AG08395 (cell line): ENCODE results near the gene SPRR2E.
"Not testable (repeated sequence)": the region's sequence is repeated elsewhere in the genome, so short reads cannot be mapped to it uniquely, and the experiment has no call there.

Experiments used
- DNase-seq: peaks from one replicate; pipeline ENCODE4 v3.0.0; 2012; ENCODE audit warnings: mixed read lengths, low spot score

SPRR2E gene

GRCh38 chr1:153094426-153094825, at the start of gene SPRR2E:
SPRR2E (minus strand) TSS chr1:153094526; CDS start chr1:153093751, 775 bp downstream.
- DNase-seq = no peak

GRCh38 chr1:153141377-153141776, 47.1 kb upstream of the SPRR2E start:
- DNase-seq = no peak

- DNase-seq = no peak
Observed at GRCh38 chr1:153140484-153140883, 46.2 kb upstream of the SPRR2E start.

GRCh38 chr1:153133743-153134142, 39.4 kb upstream of the SPRR2E start:
- no peak for DNase-seq

- no peak for DNase-seq
Observed at GRCh38 chr1:153133267-153133666, 38.9 kb upstream of the SPRR2E start.

GRCh38 chr1:153128688-153129087, 34.4 kb upstream of the SPRR2E start:
- not testable (repeated sequence) for DNase-seq

GRCh38 chr1:153127296-153127695, 33.0 kb upstream of the SPRR2E start:
- no peak for DNase-seq

GRCh38 chr1:153125536-153125935, 31.2 kb upstream of the SPRR2E start:
- no peak for DNase-seq

GRCh38 chr1:153123793-153124192, 29.5 kb upstream of the SPRR2E start:
- DNase-seq = not testable (repeated sequence)

- DNase-seq = no peak
Observed at GRCh38 chr1:153122831-153123421, 28.6 kb upstream of the SPRR2E start.

- DNase-seq = no peak
Observed at GRCh38 chr1:153120945-153121344, 26.6 kb upstream of the SPRR2E start.

- no peak for DNase-seq
Observed at GRCh38 chr1:153119491-153119971, 25.2 kb upstream of the SPRR2E start.

- DNase-seq = not testable (repeated sequence)
Observed at GRCh38 chr1:153115264-153115663, 20.9 kb upstream of the SPRR2E start.

- DNase-seq = no peak
Observed at GRCh38 chr1:153113416-153113815, 19.1 kb upstream of the SPRR2E start, which contains the start of gene SPRR2F. SPRR2F (minus strand) TSS chr1:153113516; CDS start chr1:153112733, 783 bp downstream.

- not testable (repeated sequence) for DNase-seq
Observed at GRCh38 chr1:153112454-153112853, 18.1 kb upstream of the SPRR2E start.

- no peak for DNase-seq
Observed at GRCh38 chr1:153100245-153100644, 5.9 kb upstream of the SPRR2E start.

GRCh38 chr1:153099461-153100045, 5.2 kb upstream of the SPRR2E start:
- no peak for DNase-seq

GRCh38 chr1:153095764-153096163, 1.4 kb upstream of the SPRR2E start:
- DNase-seq = no peak

- DNase-seq = no peak
Observed at GRCh38 chr1:153087652-153088051, 6.7 kb downstream of the SPRR2E start.

GRCh38 chr1:153081736-153082135, 12.6 kb downstream of the SPRR2E start:
- no peak for DNase-seq

- DNase-seq = no peak
Observed at GRCh38 chr1:153072806-153073726, 21.3 kb downstream of the SPRR2E start.

GRCh38 chr1:153071511-153071910, 22.8 kb downstream of the SPRR2E start, which contains the start of gene SPRR2B:
SPRR2B (minus strand) TSS chr1:153071611; CDS start chr1:153070839, 772 bp downstream.
- no peak for DNase-seq

- no peak for DNase-seq
Observed at GRCh38 chr1:153070243-153070642, 24.1 kb downstream of the SPRR2E start.
